Rectal smooth muscle tissue (tissue), 1 donor: ENCODE measurements around the gene ZNF354C.

Experiments used
- H3K27ac ChIP-seq: one replicate; pipeline ENCODE4 v1.7.0; 2013; ENCODE audit warnings: low read depth, low read length, inconsistent platforms
- H3K27me3 ChIP-seq: one replicate; pipeline ENCODE4 v1.7.0; 2013; ENCODE audit warnings: low read length; ENCODE audit not compliant: control insufficient read depth, insufficient read depth
- H3K36me3 ChIP-seq: one replicate; pipeline ENCODE4 v1.7.0; 2013; ENCODE audit warnings: low read length; ENCODE audit not compliant: control insufficient read depth, insufficient read depth
- H3K4me1 ChIP-seq: one replicate; pipeline ENCODE4 v1.7.0; 2013; ENCODE audit warnings: low read length; ENCODE audit not compliant: control insufficient read depth, insufficient read depth
- H3K4me3 ChIP-seq: one replicate; pipeline ENCODE4 v1.7.0; 2013; ENCODE audit warnings: low read length
- H3K9ac ChIP-seq: one replicate; pipeline ENCODE4 v1.7.0; 2013; ENCODE audit warnings: low read length

ZNF354C gene

GRCh38 chr5:179115845-179116524 is 55.8 kb downstream of the ZNF354C start:
- H3K4me3 ChIP-seq: no peak overlapping the region
- H3K36me3 ChIP-seq: no peaks in the 10 kb centered on the region
- no peak overlapping the region for H3K27ac ChIP-seq

GRCh38 chr5:179118338-179118737 is 58.2 kb downstream of the ZNF354C start:
- no peaks in the 10 kb centered on the region for H3K4me1 ChIP-seq
- H3K36me3 ChIP-seq: no peaks in the 10 kb centered on the region
- H3K27me3 ChIP-seq: no peaks in the 10 kb centered on the region
- H3K4me3 ChIP-seq: no peak overlapping the region
- H3K27ac ChIP-seq: no peak overlapping the region
- no peak overlapping the region for H3K9ac ChIP-seq

More at GRCh38 chr5:179115845-179116524, 55.8 kb downstream of the ZNF354C start:
- Histone ChIP-seq H3K4me1 (no peaks in the 10 kb centered on the region), H3K9ac (no peak overlapping the region), H3K27me3 (no peaks in the 10 kb centered on the region)

DNA sequence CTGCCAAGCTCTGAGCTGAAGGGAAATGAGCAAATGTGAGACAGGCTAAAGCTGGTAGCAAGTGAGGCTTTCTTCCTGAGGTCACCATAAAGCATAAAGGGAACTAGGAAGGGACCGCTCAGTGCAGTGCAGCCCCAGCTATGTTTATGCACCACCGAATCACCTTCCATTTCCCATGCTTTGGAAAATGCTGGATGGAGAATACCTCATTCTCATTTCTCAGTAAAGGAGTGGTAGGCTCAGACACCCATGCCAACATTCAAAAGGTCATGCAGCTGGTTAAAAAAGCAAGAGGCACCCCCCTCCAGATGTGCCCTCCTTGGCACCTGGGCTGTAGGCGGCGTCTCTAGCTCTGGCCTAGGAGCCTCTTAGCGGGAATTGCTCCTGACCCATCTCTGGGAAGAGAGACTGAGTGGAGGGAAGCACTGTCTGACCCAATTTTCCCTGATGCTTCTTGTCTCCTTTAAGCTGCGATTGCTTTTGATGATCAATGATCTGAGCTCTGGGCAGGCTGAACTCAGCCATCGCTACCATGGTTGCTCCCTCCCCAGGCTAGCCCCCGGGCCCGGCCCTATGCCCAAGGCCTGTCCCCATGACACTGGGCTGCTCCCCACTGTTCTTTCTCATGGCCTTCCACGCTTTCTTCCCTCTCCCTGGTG is 58.7 kb downstream of the ZNF354C start:
- Histone ChIP-seq H3K27me3 (no peaks in the 10 kb centered on the region), H3K27ac (no peak overlapping the region), H3K4me3 (no peak overlapping the region), H3K4me1 (no peaks in the 10 kb centered on the region), H3K9ac (no peak overlapping the region), H3K36me3 (no peaks in the 10 kb centered on the region)

- no peaks in the 10 kb centered on the region for H3K4me1 ChIP-seq
- H3K9ac ChIP-seq: no peak overlapping the region
- H3K27ac ChIP-seq: no peak overlapping the region
- no peaks in the 10 kb centered on the region for H3K36me3 ChIP-seq
- H3K4me3 ChIP-seq: no peak overlapping the region
- H3K27me3 ChIP-seq: no peaks in the 10 kb centered on the region
These were observed 59.4 kb downstream of the ZNF354C start for GRCh38 chr5:179119415-179120170.

DNA sequence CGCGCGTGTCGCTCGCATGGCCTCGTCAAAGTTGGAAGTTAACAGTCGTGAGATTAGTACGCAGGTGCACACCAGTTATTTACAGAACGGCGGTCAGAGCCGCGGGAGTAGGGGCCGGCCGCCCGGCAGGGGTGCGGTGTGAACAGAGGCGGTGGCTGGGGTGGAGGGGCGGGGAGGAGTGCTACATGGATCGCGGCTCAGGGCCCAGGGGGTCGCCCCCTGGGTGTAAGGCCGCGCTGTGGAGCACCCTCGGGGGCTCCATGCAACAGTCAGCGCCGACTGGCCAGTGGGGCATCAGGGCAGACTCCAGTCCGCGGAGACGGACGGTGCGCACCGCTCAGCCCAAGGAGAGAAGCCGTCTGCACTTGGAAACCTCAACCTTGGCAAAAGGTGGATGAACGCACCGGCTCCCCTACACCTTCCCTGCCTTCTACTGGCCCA is 60.3 kb downstream of the ZNF354C start:
- no peak overlapping the region for H3K4me3 ChIP-seq
- no peak overlapping the region for H3K27ac ChIP-seq
- H3K4me1 ChIP-seq: no peaks in the 10 kb centered on the region
- H3K9ac ChIP-seq: no peak overlapping the region
- H3K27me3 ChIP-seq: no peaks in the 10 kb centered on the region
- H3K36me3 ChIP-seq: no peaks in the 10 kb centered on the region

DNA sequence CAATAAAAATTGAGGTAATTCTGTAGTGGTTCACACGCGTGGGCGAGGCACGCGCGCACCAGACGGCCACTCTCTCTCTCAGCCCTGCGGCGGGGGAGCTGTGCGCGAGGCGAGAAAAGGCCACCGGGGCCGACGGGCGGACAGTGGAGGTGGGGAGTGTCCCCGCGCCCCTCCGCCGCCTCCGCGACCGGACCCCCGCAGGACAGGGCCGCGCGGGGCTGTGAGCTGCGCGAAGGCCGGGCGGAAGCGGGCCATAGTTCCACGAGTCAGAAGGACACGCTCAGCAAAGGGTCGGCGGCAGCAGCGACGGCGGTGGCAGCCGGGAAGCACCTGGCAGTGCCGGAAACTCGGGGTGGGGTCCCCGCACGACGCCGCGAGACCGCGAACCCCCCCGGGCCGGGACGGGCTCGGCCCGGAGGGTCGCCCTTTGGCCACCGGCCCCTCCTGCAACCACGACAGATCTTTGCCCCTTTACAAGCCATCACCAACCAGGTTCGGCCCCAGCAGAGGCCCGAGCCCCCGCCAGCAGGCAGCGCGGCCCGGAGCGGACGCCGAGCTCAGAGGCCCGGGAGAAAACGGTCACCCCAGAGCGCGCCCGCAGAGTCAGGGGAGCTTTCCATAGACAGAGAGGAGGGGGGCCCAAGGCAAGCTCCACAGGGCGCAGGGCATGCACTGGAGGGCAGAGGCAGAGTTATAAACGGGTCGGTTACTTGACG is 60.9 kb downstream of the ZNF354C start:
- no peak overlapping the region for H3K9ac ChIP-seq
- H3K27me3 ChIP-seq: no peaks in the 10 kb centered on the region
- H3K4me3 ChIP-seq: no peak overlapping the region
- H3K36me3 ChIP-seq: no peaks in the 10 kb centered on the region
- no peaks in the 10 kb centered on the region for H3K4me1 ChIP-seq
- H3K27ac ChIP-seq: no peak overlapping the region

DNA sequence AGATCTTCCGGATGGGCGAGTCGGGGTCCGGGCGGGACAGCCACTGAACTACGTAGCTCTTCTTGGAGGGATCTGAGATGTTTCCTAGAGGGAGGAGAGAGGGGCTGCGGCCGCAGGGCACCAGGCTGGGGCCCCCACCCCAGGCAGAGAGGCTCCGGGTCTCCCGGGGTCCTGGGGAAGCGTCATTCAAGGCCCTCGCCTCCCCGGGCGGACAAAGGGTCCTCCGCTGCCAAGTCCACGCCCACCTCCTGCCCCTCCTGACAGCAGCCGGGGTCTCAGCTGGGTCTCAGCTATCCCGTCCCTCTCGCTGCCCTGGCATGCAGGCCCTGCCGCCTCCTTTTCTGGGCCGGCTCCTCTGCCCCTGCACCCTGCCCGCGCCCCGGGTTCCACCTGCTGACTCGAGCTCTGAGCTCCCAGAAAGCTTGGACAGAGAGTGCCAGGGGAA is 61.5 kb downstream of the ZNF354C start:
- no peak overlapping the region for H3K4me3 ChIP-seq
- H3K4me1 ChIP-seq: no peaks in the 10 kb centered on the region
- H3K36me3 ChIP-seq: no peaks in the 10 kb centered on the region
- H3K9ac ChIP-seq: no peak overlapping the region
- H3K27me3 ChIP-seq: no peaks in the 10 kb centered on the region
- H3K27ac ChIP-seq: no peak overlapping the region

GRCh38 chr5:179122411-179123108 is 62.4 kb downstream of the ZNF354C start:
- H3K36me3 ChIP-seq: no peaks in the 10 kb centered on the region
- no peak overlapping the region for H3K9ac ChIP-seq
- H3K4me1 ChIP-seq: no peaks in the 10 kb centered on the region
- H3K4me3 ChIP-seq: no peak overlapping the region
- H3K27me3 ChIP-seq: no peaks in the 10 kb centered on the region
- no peak overlapping the region for H3K27ac ChIP-seq

DNA sequence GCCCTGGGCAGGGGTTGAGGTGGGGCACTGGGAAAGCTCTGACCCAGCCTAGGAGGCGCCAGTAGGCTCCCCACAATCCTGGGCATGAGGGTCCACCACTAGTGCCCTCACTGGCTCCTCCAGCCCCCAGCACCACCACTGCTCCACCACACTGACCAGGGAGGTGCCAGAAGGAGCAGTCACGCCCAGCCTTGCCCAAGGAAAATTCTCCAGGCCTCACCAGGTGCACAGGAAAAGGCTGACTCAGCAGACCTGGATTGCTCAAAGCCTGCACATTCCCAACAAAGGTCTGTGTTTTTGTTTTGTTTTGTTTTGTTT is 62.9 kb downstream of the ZNF354C start:
- no peak overlapping the region for H3K27ac ChIP-seq
- no peaks in the 10 kb centered on the region for H3K4me1 ChIP-seq
- no peak overlapping the region for H3K9ac ChIP-seq
- H3K4me3 ChIP-seq: no peak overlapping the region
- H3K27me3 ChIP-seq: no peaks in the 10 kb centered on the region
- H3K36me3 ChIP-seq: no peaks in the 10 kb centered on the region

- no peaks in the 10 kb centered on the region for H3K27me3 ChIP-seq
- H3K4me1 ChIP-seq: no peaks in the 10 kb centered on the region
- no peak overlapping the region for H3K9ac ChIP-seq
- H3K27ac ChIP-seq: no peak overlapping the region
- H3K36me3 ChIP-seq: no peaks in the 10 kb centered on the region
- H3K4me3 ChIP-seq: no peak overlapping the region
These were observed 63.5 kb downstream of the ZNF354C start for GRCh38 chr5:179123491-179124272.

DNA sequence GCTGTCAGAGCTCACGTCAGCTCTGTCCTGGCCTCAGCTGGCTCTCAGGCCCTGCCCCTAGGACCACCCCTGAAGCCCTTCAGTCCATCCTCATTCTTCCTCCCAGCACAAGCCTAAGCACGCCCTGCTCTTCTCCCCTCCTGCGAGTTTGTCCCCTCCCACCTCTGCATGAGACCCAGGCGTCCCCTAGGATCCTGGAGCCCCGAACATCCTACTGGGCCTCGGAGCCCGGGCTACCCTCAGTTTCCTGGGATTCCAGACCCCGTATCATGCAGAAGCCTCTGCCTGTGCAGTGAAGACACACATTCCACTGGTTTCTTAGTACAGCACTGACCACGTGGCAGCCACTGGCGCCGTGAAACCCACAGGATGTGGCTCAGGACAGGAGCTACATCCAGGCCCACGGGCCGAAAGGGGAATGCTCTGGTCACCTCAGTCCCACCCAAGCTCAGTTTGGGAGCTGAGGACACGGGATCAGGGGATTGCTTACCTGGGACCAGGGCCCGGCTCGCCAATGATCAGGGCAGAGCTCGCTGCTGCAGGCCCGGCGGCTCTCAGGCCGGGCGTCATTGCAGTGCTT is 64.2 kb downstream of the ZNF354C start:
- Histone ChIP-seq H3K36me3 (no peaks in the 10 kb centered on the region), H3K9ac (no peak overlapping the region), H3K27ac (no peak overlapping the region), H3K27me3 (no peaks in the 10 kb centered on the region), H3K4me3 (no peak overlapping the region), H3K4me1 (no peaks in the 10 kb centered on the region)
